Measurements from ENCODE around the gene SPN.
"Not testable (repeated sequence)": the region's sequence is repeated elsewhere in the genome, so short reads cannot be mapped to it uniquely, and the experiment has no call there.

Gene SPN

DNA sequence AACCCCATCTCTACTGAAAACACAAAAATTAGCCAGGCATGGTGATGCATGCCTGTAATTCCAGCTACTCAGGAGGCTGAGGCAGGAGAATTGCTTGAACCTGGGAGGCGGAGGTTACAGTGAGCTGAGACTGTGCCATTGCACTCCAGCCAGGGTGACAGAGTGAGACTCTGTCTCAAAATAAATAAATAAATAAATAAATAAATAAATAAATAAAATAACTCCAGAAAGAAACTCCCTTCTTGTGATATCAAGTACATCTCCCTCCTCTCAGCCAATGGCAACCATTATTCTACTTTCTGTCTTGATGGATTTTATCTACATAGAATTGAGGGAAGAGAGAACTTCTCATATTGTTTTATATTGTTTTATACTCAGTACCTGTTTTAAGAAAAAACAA, 44.1 kb downstream of the SPN start:
- not testable (repeated sequence) for DNase-seq

DNA sequence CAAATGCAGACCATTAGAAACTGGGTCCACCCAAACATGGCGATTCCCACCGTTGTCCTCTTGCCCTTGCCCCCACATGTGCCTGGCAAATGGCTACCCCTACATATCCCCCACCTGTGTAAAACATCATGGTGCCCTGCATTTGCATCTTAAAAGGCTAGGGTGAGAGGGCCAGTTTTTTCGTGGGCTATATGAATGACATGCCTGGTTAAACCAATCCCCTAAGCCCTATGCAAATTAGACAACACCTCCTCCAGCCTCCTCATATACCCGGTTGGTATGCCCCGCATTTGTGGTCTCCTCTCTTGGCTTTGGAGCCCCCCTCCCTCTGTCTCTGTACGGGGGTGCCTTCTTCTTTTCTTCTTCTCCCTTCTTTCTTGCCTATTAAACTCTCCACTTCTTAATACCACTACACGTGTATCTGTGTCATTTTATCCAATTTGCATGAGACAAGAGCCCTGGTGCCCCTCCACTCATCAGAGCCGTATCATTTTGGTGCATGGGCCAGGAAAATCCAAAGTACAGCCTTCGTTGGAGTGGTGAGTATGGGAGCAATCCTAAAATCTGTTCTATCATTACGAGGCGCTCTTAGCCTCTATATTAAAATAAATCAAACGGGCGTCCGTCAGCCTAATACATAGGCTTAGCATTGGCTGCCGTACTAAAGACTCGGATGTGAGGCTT, 46.0 kb downstream of the SPN start:
- DNase-seq: no peak

DNA sequence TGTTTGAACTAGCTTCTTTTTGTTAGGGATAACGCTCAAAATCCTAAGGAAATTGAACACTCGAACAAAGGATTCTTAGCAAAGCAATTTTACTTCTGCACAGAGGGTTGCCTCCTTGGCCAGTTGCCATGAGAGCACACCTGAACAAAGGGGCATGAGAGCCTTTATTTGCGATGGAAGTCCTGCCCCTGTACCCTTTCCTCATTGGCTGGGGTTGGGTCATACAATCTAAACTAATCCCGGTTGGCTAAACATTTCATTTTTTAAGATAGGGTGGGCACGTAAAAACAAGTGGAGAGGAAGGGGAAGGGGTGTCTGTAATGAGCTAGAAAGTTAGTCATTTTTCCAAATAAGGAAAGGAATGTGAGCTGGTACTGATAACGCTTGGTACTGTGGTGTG, 46.6 kb downstream of the SPN start:
- not testable (repeated sequence) for DNase-seq

DNA sequence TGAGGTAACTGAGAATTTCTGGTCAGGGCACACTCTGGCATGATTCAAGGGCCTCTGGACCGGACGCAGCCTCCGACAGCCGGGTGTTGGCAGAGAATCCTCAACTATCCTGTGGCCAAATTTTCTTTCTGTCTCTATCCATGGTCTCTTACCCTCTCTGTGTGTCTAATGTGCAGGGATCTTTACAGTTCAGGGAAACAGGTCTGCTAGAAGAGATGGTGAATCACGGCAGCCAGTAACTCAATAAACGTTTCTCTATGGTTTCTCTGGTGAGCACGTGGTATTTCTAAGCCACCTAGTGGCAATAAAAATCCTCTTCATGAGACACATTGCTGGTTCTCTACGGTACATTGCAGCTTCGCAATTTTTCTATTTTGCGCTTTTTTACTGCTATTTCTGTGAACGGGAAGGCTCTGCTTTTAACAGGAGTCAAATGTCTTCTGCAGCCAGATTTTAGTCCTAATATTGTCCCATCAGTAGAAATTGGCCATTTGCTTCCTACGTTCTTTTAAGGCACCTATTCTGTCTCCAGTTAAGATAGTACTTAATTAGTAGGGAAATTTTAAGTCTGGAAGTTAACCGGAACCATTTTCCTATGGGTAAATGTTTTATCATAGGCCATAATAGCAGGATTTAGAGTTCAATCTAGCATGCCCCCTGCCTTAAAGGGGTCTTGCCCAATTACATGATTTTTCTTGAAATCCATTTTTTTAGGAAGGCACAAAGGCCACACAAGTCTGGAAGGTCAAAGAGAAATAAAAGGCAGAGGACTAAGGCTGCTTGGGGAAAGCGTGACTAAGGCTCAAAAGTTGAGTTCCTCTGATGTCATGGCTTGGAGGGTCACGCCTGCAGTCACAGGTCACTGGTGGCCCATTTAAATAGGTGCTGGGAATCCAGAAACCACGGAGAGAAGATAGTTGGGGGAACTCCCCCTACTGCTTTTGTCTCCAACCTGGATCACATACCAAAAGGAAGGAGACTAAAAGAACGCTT, 47.5 kb downstream of the SPN start:
- DNase-seq: peak; percentile 53

DNA sequence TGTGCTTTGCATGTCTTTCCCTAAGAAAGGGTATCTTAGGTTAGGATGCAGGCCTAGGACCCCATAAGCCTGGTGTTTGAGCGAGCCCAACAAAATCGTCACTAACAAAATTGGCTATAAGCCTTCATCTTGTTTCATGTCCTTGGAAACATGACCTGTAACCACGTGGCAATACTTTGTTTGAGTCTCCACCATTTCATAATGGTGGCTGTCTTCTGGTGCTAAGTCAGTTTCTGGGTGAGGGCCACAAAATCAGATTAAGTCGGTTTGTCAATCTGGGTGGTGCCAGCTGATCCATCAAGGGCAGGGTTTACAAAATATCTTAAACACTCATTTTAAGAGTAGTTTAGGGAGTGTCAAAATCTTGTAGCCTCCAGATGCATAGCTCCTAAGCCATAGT, 49.8 kb downstream of the SPN start:
- no peak for DNase-seq

DNA sequence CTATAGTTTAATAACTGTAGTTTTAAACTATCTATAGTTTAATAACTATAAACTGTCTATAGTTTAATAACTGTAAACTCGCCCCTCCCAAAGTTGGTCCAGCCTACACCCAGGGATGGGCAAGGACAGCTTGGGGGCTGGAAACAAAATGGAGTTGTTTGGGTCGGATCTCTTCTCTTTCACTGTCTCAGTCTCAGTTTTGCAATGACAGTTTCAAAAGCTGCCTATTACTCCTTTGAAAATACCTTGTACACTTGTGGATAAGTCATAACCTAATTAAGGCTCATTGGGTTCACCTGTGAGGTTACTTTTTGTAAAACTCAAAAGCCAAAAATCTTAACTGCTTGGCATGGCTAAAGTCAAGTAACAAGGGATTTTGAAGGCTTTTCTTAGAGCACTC, 51.3 kb downstream of the SPN start:
- no peak for DNase-seq

DNA sequence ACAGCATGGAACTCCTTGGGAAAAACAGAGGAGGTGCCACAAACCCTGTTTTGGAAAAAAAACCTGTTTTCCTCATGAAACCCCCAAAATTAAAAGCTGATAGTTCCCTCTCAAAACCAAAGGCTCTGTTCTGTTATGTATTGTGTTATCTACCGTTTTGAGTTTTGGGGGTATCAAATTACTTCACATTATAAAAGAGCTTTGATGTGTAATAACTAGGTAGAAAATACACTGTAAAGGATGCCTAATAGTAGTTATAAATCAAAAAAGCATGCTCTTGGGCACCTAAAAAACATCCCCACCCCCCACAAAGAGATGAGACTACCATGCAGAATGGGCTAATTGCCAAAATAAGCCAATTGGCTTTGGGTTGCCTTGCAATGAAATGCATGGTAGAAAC, 51.9 kb downstream of the SPN start:
- no peak for DNase-seq

DNA sequence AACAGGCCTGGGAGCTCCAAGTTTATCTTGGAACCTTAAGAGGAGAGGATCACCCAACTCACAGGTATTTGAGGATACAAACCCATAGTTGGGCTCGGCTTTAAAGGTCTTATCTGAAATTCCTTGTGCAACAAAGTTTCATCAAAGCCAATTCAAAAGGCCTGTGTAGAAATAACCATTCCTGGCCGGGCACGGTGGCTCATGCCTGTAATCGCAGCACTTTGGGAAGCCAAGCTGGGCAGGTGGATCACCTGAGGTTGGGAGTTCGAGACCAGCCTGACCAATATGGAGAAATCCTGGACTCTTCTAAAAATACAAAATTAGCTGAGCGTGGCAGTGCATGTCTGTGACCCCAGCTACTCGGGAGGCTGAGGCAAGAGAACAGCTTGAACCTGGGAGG, 54.1 kb downstream of the SPN start:
- DNase-seq: no peak

DNA sequence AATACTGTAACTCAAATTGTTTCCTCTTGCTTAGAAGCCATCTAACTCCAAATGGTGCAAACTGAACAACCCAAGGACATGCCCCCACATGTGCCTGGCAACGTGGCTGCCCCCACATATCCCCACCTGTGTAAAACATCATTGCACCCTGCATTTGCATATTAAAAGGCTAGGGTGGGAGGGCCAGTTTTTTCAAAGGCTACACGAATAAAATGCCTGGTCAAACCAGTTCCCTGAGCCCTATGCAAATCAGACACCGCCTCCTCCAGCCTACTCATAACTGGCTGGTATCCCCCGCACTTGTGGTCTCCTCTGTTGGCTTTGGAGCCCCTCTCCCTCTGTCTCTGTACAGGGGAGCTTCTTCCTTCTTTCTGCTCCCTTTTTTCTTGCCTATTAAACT, 56.0 kb downstream of the SPN start:
- DNase-seq: no peak
